ENCODE data around the gene ZNF217.
"Not testable (repeated sequence)": the region's sequence is repeated elsewhere in the genome, so short reads cannot be mapped to it uniquely, and the experiment has no call there.

Gene ZNF217

DNA sequence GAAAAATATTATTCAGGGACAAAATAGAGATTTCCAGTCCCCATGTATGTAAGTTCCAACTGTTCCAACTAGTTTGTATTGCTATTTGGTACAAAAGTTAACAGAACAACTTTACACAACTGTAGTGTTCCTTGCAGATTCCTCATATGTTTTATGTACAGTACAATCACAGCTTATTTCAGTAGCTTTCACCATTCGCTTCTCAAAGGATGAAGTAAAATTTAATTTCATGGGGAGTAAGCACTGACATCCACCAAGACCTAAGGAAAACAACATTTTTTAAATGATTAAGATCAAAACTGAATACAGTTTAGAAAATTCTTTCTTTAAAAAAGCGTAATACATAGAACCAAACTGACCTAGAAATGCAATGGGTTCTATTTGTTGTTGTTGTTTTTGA lies 24.6 kb downstream of the ZNF217 start:
- TF ChIP-seq, protein P1, sequence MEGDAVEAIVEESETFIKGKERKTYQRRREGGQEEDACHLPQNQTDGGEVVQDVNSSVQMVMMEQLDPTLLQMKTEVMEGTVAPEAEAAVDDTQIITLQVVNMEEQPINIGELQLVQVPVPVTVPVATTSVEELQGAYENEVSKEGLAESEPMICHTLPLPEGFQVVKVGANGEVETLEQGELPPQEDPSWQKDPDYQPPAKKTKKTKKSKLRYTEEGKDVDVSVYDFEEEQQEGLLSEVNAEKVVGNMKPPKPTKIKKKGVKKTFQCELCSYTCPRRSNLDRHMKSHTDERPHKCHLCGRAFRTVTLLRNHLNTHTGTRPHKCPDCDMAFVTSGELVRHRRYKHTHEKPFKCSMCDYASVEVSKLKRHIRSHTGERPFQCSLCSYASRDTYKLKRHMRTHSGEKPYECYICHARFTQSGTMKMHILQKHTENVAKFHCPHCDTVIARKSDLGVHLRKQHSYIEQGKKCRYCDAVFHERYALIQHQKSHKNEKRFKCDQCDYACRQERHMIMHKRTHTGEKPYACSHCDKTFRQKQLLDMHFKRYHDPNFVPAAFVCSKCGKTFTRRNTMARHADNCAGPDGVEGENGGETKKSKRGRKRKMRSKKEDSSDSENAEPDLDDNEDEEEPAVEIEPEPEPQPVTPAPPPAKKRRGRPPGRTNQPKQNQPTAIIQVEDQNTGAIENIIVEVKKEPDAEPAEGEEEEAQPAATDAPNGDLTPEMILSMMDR (conservative IDR thresholded peaks at IDR 0.05; ENCODE audit: low read depth, low read length), result no peak
- DNase-seq (ENCODE audit: low read depth), result no peak
- H3K4me3 ChIP-seq (ENCODE audit: low read depth, low read length), result no peak overlapping the region

DNA sequence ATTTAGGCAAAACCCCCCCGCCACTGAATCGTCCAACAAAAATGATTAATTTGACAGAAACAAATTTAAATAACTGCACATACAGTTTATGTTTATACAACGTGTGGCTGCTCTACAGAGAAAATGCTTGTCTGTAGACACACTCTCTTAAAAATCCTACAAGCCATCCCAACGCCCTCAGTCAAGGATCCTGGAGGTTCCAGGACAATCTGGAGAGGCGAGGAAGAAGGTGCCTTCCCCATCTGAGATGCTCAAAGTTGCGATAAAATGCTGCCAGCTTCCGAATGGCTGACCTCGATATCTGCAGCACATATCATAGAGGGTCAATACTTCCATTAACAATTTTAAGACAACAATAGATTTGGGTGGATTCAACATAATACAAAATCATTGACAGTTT lies 25.3 kb downstream of the ZNF217 start:
- no peak overlapping the region for H3K4me3 ChIP-seq (ENCODE audit: low read depth, low read length)
- no peak for DNase-seq (ENCODE audit: low read depth)
- TF ChIP-seq, protein P1 (conservative IDR thresholded peaks at IDR 0.05; ENCODE audit: low read depth, low read length), result no peak

DNA sequence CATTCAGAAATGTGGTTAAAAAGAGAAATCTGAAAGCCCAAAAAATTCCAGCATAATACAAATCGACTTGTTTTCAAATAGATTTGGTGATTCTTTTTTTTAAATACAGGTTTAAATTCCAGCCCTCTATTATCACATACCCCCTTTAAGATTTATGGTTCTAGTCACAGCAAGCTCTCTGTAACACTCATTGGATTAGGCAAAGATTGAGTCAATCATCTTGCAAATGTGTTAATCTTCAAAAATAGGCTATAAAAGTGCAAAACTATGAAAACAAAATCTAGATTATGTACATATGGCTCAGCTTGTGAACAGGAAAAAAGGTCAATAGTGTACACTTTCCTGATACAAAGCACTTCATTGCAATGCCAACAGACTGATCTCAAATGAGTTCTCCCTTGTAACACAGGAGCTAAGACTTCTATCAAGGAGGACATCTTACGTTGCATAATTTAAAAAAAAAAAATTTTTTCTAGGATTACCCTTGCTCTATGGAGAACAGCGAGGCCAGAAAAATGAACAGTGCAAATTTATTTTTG lies 26.2 kb downstream of the ZNF217 start:
- DNase-seq (ENCODE audit: low read depth), result no peak
- TF ChIP-seq, protein P1 (conservative IDR thresholded peaks at IDR 0.05; ENCODE audit: low read depth, low read length), result no peak
- no peak overlapping the region for H3K4me3 ChIP-seq (ENCODE audit: low read depth, low read length)

DNA sequence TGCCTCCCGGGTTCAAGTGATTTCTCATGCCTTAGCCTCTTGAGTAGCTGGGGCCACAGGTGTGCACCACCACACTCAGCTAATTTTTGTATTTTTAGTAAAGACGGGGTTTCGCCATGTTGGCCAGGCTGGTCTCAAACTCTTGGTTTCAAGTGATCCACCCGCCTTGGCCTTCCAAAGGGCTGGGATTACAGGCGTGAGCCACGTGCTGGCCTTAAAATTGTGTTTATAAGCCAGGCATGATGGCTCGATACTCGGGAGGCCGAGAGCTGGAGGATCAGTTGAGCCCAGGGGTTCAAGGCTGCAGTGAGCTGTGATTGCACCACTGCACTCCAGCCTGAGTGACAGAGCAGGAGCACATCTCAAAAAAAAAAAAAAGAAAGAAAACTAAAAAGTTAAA lies 27.0 kb downstream of the ZNF217 start:
- not testable (repeated sequence) for DNase-seq (ENCODE audit: low read depth); H3K4me3 ChIP-seq (ENCODE audit: low read depth, low read length)

DNA sequence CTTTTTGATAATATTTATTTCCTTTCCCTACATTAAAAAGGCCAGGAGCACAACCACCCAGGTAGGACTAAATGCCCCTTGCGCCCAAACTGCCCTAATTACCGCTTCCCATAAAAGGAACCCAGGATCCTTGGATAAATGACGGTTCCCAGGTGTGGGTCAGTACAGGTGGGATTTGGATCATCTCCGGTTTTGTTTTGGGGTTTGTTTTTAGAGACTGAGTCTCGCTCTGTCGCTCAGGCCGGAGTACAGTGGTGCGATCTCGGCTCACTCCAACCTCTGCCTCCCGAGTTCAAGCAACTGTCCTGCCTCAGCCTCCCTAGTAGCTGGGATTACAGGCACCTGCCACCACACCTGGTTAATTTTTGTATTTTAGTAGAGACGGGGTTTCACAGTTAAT lies 28.4 kb downstream of the ZNF217 start:
- TF ChIP-seq, protein P1 (conservative IDR thresholded peaks at IDR 0.05; ENCODE audit: low read depth, low read length), result no peak
- H3K4me3 ChIP-seq (ENCODE audit: low read depth, low read length), result no peak overlapping the region
- no peak for DNase-seq (ENCODE audit: low read depth)

DNA sequence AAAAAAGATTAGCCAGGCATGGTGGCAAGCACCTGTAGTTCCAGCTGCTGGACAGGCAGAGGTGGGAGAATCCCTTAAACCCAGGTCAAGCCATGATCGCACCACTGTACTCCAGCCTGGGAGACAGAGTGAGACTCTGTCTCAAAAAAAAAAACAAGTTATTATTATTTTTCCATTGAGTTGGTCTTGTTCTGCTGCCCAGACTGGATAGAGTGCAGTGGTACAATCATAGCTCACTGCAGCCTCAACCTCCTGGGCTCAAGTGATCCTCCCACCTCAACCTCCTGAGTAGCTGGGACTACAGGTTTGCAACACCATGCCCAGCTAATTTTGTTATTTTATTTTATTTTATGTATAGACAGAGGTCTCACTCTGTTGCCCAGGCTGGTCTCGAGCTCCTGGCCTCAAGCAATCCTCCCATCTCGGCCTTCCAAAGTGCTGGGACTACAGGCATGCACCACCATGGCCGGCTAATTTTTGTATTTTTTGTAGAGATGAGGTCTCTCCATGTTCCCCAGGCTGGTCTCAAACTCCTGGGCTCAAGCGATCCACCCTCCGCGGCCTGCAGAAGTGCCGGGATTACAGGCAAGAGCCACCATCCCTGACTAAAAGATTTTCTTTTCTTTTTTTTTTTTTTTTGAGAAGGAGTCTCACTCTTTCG lies 31.4 kb downstream of the ZNF217 start:
- DNase-seq (ENCODE audit: low read depth); H3K4me3 ChIP-seq (ENCODE audit: low read depth, low read length): not testable (repeated sequence)

DNA sequence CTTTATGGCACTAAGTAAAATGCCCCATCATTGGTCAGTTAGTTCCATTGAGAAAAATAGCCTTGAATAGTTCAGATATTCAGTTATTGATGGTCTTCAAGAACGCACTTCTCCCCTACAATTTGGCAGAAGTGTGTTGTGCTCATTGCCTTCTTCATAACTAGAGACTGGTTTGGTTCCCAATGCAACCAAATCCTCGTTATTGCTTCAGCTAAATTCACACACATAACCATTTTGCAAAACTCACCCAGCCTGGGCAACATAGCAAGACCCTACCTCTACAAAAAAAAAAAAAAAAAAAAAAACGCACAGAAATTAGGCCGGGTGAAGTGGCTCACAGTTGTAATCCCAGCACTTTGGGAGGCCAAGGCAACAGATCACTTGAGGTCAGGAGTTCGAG lies 32.1 kb downstream of the ZNF217 start:
- TF ChIP-seq, protein P1 (conservative IDR thresholded peaks at IDR 0.05; ENCODE audit: low read depth, low read length), result no peak
- no peak overlapping the region for H3K4me3 ChIP-seq (ENCODE audit: low read depth, low read length)
- DNase-seq (ENCODE audit: low read depth), result no peak

DNA sequence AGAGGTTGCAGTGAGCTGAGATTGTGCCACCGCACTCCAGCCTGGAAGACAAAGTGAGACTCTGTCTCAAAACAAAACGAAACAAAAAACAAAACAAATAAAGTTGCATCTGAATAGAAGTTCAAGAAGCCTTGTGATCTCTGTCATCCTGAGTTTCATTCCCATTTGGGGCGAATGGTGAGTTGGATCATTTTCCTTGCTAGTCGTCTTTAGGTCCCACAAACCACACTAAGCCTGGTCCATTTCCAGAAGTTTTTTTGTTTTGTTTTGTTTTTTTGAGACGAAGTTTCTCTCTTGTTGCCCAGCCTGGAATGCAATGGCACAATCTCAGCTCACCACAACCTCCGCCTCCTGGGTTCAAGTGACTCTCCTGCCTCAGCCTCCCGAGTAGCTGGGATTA lies 33.8 kb downstream of the ZNF217 start:
- TF ChIP-seq, protein P1 (conservative IDR thresholded peaks at IDR 0.05; ENCODE audit: low read depth, low read length), result no peak
- no peak overlapping the region for H3K4me3 ChIP-seq (ENCODE audit: low read depth, low read length)
- DNase-seq (ENCODE audit: low read depth), result no peak
